DMS53 treated with DMSO at 0.1 percent for 48 hours (cell line): ENCODE measurements around the gene ACSF3.
A peak's percentile ranks its signal among the peaks of the same experiment; 100 is the strongest.

Source experiments
- DNase-seq: peaks from one replicate; lab custom pipeline; 2025; ENCODE audit not compliant: unreplicated experiment; lab: John Stamatoyannopoulos, UW

ACSF3 gene

DNA sequence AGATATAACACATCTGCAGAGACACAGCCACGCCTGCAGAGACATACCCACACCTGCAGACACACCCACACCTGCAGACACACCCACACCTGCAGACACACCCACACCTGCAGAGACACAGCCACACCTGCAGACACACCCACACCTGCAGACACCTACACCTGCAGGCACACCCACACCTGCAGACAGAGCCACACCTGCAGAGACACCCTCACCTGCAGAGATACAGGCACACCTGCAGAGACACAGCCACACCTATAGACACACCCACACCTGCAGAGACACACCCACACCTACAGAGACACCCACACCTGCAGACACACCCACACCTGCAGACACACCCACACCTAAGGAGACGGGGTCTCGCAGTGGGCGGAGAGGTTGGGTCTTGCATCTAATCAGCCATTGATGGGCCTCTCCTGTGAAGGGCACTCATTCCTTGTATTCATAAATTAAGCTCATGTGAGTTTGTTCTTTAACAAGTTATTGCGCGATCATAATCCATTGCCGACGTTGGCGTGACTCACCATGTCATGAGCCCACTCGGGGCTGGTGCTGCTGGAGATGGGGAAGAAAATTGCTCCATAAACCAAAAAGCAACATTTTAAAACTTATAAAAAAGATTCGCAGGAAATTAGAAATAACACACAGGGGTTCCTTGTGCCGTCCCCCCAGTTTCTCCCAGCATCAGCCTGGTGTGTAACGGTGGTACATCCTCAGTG lies 49.0 kb downstream of the ACSF3 start:
- no peak for DNase-seq

DNA sequence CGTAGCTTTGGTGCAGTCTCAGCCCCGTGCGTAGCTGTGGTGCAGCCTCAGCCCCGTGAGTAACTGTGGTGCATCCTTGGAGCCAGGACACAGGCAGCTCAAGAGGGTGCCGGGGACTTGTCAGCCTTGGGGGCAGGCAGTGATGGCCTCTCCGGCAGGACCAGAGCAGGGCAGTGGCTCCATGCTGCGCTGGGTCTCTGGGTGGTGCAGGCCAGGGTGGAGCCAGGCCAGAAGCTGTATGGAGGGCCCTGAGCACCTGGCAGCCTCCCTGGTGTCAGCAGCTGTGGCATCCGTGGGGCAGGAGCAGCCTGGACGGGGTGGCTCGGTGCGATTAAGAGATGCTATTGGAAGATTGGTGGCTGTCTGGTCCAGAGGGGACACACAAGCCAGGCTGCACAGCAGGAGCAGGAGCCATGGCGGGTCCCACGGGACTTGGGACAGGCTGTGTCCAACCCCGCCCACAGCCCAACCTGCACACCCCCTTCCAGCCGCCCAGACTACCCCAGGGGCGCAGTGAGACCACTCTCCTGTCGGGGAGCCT lies 49.6 kb downstream of the ACSF3 start:
- no peak for DNase-seq

DNA sequence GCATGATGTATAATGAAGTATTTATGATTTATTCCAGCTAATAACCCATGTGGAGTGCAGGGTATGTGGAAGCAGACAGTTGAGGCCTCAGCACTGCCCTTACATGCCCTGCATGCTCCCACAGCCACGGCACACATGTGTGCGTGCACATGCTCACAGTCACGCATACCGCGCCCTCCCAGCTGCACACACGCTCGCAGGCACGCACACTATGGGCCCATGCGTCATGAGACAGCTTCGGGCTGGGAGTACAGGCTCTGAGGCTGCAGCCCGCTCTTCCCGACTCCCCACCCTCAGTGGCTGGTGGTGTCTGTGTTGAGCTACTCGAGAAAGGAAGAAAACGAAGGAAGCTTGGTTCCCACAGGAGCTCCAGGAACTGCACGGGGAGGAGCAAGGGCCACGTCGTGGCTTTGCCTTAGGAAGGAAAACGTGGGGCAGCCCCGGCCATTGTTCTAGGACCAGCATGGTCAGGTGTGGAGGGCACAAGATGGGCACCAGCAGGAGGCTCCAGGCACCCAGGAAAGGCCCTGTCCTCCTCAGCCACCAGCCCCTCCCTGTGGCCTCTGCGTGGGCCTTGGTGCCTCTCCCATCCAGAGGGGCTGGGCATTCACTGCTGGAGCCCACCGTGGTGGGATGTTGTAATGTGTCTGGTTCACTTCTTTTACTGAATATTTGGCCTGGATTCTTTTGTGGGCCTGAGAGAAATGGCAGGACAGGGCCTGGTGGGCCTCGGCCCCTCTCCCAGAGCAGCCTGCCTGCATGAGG lies 50.4 kb downstream of the ACSF3 start:
- no peak for DNase-seq

DNA sequence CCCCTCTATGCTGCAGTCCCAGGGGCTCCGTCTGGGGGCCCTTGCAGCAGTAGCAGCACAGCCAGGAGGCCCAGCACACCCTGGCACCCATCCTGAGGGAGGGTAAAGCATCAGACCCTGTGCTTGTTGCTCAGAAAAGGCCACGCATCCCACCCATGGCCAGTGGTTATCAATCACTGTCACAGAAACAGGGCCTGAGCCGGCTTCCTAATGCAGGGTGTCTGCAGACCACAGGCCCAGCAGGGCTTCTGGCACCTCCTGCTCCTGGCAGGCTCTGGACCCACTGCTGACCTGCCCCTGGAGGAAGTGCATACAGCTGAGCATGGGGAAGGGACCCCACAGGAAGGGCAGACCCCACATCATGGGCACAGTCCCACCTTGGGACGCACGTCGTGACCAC lies 51.0 kb downstream of the ACSF3 start:
- DNase-seq: no peak

DNA sequence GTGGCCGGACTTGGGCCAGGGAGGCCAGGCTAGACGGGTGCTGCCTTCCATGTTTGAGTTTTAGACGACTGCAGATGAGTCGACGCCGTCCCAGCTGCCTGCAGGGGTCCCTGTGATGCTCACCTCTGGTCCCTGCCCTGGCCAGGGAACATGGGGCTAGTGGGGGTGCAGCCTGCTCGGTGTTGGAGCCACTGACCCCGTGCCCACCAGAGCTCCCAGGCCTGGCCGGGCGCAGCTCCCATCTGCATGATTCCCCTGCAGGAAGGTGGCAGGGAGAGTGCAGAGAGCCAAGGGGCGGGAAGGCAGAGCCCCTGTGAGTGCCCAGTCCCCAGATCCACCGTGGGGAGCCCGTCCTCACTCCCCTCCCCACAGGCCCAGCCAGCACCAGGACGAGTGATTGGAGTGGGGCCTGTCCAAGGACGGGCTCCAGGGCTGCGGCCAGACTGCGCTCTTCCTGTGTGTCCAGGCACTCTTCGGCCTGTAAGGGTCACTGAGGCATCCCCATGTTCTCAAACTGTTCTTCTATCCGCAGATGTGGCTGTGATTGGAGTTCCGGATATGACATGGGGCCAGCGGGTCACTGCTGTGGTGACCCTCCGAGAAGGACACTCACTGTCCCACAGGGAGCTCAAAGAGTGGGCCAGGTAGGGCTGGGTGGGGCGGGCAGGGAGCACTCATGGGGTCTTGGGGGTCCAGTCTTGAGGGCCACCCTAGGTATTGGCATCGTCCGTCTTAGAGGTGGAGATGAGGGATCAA lies 51.9 kb downstream of the ACSF3 start:
- DNase-seq: no peak

DNA sequence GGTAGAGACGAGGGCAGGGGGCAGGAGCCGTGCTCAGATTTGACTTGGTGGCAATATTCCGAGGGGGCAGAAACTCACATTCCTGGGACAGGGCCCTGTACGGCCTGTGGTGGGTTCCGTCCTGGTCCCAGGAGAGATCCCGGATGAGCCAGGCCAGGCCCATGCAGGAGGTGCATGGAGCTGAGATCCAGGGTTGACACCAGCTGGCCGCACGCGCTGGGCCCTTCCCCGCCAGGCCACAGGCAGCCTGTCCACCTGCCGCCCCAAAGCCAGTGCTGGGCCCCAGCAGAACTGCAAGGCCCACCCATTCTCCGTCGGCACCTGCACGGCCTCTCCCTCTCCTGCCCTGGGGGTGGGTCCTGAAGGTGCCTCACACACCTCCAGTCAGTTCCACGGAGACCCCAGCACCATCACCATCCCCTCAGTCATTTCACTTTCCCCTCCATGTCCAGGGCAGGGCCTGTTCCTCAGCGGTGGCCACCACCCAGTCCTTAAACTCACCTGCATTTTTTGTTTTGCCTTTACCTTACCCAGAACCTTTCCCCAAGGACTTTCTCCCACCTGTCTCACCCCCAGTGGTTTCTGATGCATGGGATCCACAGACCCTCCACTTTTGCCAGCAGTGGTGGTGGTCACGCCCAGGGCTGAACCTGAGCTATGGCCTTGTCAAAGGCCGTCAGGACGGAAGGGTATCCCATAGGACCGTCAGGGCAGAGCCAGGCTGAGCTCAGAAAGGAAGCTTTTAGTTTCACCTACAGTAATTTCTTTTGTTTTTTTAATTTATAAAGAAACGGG lies 52.8 kb downstream of the ACSF3 start:
- no peak for DNase-seq

DNA sequence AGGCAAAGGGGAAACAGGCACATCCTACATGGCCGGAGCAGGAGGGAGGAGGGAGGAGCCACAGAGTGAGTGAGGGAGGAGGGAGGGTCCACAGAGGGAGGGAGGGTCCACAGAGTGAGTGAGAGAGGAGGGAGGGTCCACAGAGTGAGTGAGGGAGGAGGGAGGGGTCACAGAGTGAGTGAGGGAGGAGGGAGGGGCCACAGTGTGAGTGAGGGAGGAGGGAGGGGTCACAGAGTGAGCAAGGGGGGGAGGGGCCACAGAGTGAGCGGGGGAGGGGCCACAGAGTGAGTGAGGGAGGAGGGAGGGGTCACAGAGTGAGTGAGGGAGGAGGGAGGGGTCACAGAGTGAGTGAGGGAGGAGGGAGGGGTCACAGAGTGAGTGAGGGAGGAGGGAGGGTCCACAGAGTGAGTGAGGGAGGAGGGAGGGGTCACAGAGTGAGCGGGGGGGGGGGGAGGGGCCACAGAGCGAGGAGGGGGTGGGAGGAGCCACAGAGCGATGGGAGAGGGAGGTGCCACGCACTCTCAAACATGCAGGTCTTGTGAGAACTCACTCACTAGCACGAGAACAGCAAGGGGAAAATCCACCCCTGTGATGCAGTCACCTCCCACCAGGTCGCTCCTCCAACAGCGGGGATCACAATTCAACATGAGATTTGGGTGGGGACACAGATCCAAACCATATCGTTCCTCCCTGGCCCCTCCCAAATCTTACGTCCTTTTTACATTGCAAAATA lies 53.6 kb downstream of the ACSF3 start:
- DNase-seq: no peak

DNA sequence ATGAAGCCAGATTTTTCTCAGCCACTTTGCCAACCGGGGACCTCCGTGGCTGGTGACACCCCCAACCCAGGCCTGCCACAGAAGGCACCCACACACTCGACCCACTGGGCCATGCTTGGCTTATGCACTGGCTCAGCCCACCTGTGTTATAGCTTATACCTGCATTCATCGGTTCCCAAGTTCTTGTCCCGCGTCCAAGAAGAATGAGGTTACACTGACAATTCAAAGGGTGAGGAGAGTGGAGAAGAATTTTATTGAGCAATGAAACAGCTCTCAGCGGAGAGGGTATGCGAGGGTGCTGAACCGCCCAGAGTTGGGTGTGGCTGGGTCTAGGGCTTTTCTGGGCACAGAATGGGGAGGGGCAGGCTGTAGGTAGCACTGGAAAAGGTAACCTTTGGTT lies 55.7 kb downstream of the ACSF3 start:
- DNase-seq: no peak

DNA sequence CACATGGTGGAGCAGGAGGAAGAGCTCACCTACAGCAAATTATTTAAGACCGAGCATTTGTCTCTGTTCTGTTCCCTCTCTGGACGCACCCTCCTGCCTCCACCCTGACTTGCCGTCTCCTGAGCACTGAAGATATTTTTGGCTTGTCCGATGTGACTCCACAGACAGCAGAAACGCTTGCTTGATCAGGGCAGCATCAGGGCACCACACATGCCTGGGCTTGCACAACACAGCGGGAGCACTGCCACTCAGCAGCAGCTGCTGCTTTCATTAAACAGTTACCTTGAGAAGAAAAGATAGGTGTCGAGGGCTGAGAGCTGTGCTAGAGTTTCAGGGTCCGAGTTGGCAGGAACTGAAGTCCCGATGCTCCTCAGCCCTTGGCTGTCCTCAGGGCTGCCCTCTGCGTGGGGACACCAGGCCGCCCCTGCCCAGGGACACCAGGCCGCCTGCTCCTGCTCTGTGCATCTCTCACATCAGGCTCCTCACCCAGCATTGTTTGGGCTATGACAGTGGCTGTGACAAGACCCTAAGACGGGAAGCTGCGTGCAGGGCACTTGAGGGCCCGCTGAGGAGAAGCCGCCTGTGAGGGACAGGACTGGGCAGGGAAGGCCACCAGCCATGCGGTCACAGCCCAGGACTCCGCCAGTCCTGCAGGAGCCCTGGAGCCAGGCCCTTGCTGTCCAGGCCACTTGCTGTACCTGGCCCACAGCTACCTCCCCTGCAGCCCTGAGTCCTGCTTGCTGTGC lies 56.6 kb downstream of the ACSF3 start:
- DNase-seq: no peak

DNA sequence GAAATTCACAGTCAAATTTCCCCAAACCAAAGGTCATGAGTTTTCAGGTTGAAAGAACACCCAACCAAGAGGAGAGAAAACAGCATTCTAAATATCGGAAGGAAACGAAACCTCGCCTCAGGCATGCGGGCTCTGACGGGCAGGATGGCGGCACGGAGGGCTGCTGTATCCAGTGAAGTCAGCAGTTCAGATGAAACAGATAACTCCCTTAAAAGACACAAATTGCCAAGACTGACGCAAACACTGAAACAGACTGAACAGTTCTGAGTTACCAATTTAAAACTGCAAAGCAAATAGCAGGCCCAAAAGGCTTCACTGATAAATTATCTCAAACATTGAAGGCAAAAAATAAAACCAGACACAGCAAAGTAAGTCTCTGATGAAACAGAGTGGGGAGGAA lies 57.3 kb downstream of the ACSF3 start:
- no peak for DNase-seq

DNA sequence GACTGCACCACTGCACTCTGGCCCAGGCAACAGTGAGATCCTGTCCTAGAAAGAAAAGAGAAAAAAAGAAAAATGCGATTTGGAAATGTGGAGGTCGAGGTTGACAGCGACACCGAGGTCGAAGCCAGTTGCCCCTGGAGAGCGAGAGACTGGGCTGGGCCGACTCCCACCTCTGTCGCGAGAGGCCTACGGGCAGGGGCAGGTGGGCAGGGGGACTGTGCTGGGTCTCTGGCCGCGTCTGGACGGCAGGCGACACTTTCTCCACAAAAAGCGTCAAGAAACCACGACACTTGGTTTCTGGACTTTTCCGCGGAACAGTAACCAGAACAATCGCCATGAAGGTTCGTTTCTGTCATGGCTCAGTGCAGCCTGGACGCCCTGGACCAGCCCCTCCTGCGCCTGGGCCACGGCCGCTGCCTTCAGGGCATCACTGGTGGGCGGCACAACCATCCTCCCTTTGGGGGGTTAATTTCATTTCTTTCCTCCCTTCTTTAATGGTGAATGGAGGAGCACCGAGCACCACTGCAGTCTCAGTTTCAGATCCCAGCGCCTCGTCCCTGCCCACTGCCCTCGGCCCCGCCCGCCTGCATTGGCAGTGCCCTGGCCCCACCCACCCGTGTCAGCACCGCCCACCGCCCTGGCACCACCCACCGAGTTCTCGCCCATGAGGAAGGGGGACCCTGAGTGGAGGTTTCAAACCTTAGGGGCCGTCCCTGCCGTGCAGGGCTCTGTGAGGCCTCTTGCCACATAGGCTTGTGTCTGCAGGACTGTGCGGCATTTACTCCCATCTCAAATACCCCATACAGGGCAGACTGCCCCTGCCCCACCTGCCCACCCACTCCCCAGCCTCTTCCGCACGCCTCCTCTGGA lies 59.4 kb downstream of the ACSF3 start:
- DNase-seq: no peak

DNA sequence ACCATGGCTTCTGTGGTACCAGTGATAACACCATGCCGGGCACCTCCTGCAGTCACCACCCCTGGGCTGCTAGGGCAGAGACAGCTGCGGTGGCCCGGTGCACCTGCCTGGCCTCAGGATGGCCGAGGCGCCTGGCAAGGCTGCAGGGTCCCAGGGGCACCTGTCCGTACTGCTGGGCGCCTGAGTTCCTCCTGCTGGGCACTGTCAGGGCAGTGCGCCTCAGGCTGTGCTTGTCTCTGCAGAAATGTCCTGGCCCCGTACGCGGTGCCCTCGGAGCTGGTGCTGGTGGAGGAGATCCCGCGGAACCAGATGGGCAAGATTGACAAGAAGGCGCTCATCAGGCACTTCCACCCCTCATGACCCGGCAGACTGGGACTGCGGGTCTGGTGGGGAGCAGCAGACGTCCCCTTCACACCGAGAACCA lies 60.2 kb downstream of the ACSF3 start:
- peak; percentile 12 for DNase-seq

DNA sequence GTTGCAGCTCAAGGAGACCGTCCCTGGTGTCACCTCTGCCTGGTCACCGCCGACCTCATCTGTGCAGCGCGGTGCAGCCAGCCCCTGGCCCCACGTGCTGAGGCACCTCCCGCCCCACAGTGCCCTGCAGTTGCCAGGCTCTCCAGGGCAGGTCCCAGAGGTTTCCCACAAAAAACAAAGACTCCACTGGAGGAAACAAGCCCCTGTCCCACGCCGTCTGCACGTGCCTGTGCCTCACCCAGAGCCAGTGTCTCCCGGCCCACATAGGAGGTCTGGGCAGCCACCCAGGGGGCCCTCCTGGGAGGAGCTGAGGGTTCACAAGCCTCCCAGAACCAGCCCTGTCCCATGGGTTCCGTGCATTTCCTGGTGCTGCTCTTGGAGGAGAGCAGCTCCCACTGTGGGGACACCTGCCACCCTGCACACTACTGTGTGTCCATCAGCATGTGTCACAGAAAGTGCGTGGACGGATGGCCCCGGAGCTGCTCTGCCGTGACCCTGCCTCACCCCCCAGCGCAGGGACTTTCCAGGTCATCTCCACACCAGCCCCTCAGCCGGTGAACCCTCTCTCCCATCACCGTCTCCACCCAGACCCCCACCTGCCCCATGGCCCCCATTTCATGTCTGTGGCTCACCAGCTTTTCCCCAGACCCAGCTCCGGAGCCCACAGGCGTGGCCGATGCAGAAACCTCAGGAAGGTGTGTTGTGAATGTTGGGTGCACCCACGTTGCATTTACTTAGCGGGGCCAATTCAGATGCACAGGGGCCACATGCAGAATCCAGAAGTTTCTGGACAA lies 60.9 kb downstream of the ACSF3 start:
- DNase-seq: no peak

DNA sequence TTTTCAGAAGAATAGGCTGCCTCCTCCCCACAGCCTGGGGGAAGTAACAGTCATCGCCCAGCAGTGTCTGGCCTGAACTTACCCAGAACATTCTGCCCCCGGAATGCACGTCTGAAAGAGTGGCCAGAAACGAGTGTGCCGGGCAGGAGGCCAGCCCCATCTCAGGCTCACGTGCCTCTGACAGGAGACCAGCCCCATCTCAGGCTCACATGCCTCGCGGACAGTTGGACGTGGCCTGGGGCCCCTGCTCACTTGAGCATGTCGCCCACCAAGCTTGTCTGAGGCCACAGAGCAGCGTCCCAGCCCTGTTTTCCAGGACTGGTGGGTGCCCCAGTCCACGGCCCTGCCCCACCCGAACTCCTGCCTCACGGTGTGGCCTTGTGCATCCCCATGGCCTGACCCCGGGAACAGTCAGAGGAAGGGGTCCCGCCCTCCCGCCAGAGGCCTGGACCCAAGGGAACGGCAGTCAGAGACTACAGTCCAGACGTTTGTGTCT lies 61.6 kb downstream of the ACSF3 start:
- DNase-seq: no peak

DNA sequence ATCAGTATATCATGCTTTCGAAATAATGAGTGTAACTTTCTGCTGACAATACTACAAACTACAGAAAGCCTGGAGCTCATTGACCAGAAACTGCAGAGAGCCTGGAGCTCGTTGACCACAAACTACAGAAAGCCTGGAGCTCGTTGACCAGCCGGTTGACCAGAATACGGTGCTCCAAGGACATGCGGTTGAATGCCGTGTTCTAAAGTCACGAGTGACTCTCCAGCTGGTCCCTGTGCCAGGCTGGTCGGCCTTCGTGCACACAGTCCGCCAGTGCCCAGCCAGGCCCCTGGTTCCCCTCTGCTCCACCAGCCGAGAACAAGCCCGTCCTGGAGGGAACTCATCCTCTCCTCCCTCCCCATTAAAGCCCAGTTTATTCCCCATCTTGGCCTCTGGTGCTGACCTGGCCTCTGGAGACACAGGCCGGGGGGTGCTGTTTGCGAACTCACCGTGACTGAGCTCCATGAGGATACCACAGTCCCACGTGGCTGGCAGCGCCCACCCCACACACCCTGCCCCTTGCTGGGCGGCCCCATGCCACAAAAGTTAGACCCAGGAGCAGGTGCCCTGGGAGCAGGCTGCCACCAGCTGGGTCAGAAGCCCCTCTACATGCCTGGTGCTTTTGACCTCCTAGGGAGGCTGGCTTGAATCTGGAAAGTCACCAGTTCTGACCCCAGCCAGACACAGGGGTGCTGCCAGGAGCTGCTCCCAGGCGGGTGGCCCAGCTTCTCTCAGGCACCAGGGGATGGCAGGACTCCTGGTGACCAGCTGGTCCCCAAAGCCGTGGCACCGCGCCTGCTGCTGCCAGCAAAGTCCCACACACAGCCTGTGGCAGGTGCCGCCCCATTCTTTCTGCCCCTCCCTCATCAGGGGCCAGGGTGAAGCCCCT lies 62.4 kb downstream of the ACSF3 start:
- DNase-seq: no peak
